Brain microvascular endothelial cell (primary cell): Measurements from ENCODE around the gene TICRR.
"Not testable (repeated sequence)": the region's sequence is repeated elsewhere in the genome, so short reads cannot be mapped to it uniquely, and the experiment has no call there.

ENCODE experiments used
- DNase-seq: peaks from one replicate; pipeline ENCODE4 v3.0.0-alpha.2; 2020
- H3K27ac ChIP-seq: fragments of 250-450 bp; sonication (Bioruptor Pico); 2 replicates; pipeline ENCODE4 v1.5.1; 2020; ENCODE audit warnings: mild to moderate bottlenecking, moderate library complexity
- H3K27me3 ChIP-seq: fragments of 250-450 bp; sonication (Bioruptor Pico); replicated peaks from 2 replicates; pipeline ENCODE4 v1.5.1; 2020; ENCODE audit warnings: mild to moderate bottlenecking
- H3K36me3 ChIP-seq: fragments of 250-450 bp; sonication (Bioruptor Pico); replicated peaks from 2 replicates; pipeline ENCODE4 v1.5.1; 2020; ENCODE audit warnings: mild to moderate bottlenecking
- H3K4me3 ChIP-seq: 2 replicates; pipeline ENCODE4 v1.5.1; 2011; ENCODE audit warnings: low read depth, mild to moderate bottlenecking, control low read depth, low read length, moderate library complexity
- CTCF ChIP-seq: IDR thresholded peaks from 2 replicates; pipeline ENCODE4 v1.5.1; 2011; ENCODE audit warnings: low read depth, mild to moderate bottlenecking, moderate library complexity, low read length, control low read depth, inconsistent platforms; ENCODE audit errors: missing control alignments
- in situ Hi-C: cut with HindIII; loops from 2 replicates; pipeline ENCODE4 v1.10.0; 2017; ENCODE audit warnings: low sequenced_read_pairs, low pct_ligation_motif_present

Gene TICRR

DNA sequence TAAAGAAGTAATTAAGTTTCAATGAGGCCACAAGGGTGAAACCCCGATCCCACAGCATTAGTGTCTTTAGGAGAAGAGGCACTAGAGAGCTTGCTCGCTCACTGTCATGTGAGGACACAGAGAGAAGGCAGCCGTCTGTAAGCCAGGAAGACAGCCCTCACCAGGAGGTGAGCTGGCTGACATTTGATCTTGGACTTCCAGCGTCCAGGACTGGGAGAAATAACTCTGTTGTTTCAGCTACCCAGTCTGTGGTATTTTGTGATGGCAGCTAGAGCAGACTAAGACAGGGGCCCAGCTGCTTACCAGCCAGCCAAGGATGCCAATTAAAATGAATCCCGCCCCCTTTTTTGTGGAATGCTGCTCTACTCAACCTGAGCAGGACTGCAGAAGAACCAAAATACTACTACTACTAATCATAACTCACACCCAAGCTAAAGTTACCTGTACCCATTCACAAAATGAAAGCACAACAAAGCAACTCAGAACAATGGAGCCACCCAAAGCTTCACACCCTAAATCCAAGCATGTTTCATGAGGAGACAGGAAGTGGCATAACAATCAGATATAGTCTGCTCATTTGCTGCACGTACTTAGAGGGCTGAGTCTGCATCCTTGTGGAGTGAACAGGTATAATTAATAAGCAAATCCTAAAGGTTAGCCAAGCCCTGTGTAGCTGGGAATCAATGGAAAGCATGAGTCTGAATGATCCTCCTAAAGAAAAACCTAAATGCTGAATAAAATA lies 43.3 kb upstream of the TICRR start:
- in situ Hi-C loops = no loop called here
- DNase-seq = peak; percentile 21
- H3K36me3 ChIP-seq = no peaks in the 10 kb centered on the region

DNA sequence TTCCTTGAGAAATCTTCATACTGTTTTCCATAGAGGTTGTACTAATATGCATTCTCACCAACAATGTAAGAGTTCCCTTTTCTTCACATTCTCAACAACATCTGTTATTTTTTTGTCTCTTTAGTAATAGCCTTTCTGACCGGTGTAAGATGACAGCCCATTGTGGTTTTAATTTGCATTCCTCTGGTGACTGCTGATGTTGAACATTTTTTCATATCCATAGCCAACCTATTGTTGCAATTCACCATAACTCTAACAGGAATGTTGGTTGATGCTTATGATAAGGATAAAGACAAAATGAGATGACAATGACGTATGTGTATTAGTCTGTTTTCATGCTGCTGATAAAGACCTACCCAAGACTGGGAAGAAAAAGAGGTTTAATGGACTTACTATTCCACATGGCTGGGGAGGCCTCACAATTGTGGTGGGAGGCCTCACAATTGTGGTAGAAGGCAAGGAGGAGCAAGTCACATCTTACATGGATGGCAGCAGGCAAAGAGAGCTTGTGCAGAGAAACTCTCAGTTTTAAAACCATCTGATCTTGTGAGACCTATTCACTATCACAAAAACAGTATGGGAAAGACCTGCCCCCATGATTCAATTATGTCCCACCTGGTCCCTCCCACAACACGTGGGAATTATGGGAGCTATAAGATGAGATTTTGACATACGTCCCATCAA lies 41.3 kb upstream of the TICRR start:
- no peak for TF ChIP-seq CTCF
- H3K4me3 ChIP-seq = no peak overlapping the region
- in situ Hi-C loops = no loop called here
- H3K27ac ChIP-seq = peak overlapping the region; percentile 38
- H3K27me3 ChIP-seq = no peaks in the 10 kb centered on the region
- no peaks in the 10 kb centered on the region for H3K36me3 ChIP-seq
- peak; percentile 64 for DNase-seq

More for the DNA sequence above, 43.3 kb upstream of the TICRR start:
- Histone ChIP-seq H3K4me3 (no peak overlapping the region), H3K27ac (no peak overlapping the region), H3K27me3 (no peaks in the 10 kb centered on the region)
- no peak for TF ChIP-seq CTCF

DNA sequence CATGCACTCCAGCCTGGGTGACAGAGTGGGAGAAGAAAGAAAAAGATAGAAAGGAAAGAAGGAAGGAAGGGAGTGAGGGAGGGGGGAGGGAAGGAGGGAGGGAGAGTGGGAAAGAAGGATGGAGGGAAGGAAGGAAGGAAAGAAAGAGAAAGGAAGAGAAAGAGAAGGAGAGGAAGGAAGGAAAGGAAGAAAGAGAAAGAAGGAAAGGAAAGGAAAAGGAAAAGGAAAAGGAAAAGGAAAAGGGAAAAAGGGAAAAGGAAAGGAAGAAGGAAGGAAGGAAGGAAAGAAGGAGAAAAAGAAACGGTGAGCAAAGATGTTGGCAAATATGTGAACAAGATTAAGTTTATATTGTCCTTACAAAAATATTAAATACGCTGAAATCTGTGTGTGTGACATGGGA lies 36.2 kb upstream of the TICRR start:
- H3K27me3 ChIP-seq = no peaks in the 10 kb centered on the region
- H3K4me3 ChIP-seq = no peak overlapping the region
- no peak overlapping the region for H3K27ac ChIP-seq
- no peaks in the 10 kb centered on the region for H3K36me3 ChIP-seq
- no peak for TF ChIP-seq CTCF
- DNase-seq = no peak
- in situ Hi-C loops = no loop called here

DNA sequence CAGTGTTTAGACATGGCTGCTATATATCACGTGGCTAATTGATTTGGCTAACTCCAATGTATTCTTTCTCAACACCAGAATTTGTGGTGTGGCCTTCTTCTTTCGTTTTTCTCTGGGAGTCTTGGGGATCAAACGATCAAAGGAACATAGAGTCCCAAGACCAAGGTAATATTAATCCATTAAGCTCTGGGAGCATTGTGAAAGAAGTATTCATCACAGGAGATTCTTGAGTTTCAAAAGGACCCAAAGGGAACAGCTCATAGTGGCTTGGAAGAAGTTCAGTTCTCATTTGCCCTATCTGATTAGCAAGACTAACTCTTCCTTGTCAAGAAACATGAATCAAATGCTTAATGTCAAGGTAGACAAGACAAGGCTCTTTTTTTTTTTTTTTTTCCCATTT lies 32.9 kb upstream of the TICRR start:
- no peak overlapping the region for H3K27ac ChIP-seq
- H3K36me3 ChIP-seq = no peaks in the 10 kb centered on the region
- no peak overlapping the region for H3K4me3 ChIP-seq
- H3K27me3 ChIP-seq = no peaks in the 10 kb centered on the region
- in situ Hi-C loops = no loop called here
- DNase-seq = no peak
- no peak for TF ChIP-seq CTCF

DNA sequence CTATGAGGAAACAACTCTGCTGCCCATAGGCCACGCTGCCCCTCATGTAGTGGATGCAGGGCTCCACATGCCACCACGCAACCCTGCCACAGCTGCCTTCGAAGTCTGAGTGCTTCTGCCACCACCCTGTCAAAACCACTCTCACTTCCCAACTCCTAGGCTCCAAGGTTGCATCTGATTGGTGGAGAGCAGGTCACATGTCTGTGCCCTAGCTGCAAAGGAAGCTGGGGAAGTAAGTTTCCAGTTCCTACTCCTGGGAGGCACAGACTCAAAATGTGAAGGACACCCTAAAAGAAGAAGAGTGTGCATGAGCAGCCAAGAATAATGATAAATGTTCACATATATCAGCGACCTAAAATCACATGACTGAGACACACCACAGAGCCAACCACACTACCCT lies 31.9 kb upstream of the TICRR start:
- no peaks in the 10 kb centered on the region for H3K27me3 ChIP-seq
- H3K36me3 ChIP-seq = no peaks in the 10 kb centered on the region
- TF ChIP-seq CTCF = no peak
- in situ Hi-C loops = no loop called here
- no peak overlapping the region for H3K27ac ChIP-seq
- H3K4me3 ChIP-seq = no peak overlapping the region
- DNase-seq = no peak

DNA sequence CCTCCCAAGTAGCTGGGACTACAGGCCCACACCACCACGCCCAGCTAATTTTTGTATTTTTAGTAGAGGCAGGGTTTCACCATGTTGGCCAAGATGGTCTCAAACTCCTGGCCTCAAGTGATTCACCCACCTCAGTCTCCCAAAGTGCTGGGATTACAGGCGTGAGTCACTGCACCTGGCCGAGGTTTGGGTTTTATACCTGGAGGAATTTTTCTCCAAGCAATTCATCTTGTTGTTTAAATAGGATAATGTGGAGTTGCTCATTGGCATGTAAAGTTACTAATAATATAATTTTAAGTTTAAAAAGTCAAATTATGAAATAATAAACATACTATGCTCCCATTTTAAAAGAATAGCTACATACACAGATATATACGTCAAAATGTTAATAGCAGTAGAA lies 26.1 kb upstream of the TICRR start:
- H3K4me3 ChIP-seq, H3K36me3 ChIP-seq, in situ Hi-C loops, H3K27ac ChIP-seq, DNase-seq, H3K27me3 ChIP-seq: not testable (repeated sequence)
